ENCODE data around the gene RDH14.

RDH14 gene

DNA sequence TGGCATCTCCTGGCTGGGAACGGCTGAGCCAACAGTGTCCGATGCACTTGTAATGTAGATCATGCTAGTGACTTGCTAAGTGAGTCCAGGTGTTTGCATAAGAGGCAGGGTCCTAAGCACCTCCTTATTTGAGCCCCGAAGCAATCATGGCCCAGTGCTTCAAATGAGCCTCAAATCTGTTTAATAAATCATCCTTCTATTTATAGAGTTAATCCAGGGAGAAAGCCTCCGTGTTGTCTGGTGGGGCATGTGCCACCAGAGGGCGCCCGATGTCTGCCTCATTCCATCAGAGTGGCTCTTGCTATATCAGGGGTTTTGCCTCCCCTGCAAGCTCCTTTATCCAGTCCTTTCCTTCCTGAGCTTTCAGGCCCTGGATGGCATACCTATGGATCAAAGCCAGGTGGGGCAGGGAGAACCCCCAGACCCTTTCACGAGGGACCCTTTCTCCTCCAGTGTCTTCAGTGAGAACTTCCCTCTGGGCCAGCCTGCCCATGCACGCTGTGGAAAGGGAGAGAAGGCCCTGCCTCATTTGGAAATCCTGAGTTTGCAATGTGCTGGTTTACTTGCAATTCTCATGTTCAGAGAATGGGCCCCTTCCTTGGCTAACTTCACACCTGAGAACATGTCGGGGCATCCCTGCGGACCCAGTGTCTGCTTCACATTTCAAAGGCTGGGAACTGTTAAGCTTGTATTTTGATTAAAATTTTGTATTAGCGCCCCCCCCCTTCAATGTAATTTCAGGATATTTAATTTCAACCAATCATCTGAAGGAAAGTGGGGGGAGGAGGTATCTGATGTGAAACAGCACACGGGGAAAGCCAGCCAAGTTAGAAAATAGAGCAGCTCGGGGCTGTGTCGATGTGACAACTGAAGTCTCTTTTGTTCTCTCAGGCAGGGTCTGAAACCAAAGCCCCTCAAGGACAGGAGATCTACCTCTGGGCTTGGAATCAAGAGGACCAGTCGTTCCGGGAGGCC lies 39.7 kb downstream of the RDH14 start:
- DNase-seq (ENCODE audit: low spot score) = peak; percentile 94

DNA sequence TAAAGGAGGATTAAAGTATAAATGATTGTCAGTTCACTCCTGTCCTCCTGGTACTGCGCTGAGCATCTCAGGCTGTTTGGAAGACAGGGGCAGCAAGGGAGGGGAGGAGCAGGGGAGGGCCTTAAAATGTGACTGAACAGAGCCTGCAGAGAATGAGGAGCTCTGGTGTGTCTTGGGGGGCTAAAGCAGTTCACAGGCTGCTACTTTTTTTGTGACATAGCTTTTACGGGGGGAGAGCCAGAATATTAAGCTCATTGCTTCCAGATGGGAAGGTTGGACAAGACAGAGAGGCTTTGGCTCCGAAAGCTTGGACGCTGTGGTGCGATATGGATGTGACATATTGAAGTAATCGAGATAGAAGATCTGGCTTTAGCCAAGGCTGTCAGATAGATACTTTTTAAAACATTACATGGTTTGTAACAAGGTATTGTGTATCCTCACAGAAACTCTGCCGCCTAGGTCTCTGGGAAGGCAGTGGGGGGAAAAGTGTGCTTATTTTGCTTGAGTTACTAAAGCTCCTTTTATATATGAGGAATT lies 40.5 kb downstream of the RDH14 start:
- DNase-seq (ENCODE audit: low spot score) = peak; percentile 80

DNA sequence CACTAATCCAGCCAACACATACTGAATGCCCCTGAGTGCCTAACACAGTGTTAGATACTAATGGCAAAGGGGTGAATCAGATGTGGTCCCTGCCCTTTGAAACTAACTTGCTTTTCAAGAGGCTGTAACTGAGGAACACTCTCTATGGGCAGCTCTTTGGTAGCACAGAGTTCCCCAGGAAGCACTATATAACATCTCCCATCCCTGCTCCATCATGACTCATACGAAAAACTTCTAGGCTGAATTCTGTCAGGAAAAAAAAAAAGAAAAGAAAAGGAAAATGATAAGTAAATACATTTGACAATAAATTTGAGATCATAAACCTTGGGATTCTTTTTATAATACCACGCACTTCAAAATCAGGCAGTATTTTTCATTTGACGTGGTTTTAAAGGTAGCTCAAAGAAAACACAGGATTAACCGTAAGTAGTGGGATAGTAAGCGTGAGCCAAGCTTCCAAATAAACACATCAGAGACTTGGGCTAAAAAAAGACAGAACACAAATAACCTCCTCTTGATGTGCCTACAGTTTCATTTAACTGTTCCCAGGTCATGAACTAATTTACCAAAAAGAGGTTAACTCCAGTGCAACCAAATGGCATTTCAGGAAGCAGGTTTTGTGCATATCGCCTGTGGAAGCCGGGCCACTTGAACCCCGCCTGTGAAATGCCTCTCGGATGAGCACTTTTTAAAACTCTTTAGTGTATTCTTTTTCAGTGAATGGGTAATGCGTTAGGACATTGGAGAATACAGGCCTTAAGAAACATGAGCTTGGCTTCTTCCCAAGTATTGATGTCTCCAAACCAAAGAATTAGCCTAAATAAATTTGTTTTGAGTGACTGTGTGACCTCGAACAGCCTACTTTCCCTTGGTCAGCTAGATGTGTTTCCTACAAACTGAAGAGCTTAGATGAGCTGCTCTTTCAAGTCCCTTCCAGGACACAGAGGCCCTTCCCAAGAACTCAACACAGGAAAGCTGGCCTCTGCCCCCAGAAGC lies 42.0 kb downstream of the RDH14 start:
- no peak for DNase-seq (ENCODE audit: low spot score)

DNA sequence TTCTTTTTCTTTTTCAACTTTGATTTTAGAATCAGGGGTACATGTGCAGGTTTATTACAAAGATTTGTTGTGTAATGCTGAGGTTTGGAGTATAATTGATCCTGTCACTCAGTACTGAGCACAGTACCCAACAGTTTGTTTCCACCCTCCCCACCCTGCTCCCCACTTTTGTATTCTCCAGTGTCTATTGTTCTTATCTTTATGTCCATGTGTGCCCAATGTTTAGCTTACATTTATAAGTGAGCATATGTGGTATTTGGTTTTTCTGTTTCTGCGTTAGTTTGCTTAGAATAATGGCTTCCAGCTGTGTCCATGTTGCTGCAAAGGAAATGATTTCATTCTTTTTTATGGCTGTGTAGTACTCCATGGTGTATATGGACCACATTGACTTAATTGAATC lies 43.1 kb downstream of the RDH14 start:
- no peak for DNase-seq (ENCODE audit: low spot score)

- no peak for DNase-seq (ENCODE audit: low spot score)
Measured at GRCh38 chr2:18516112-18516511, 44.3 kb downstream of the RDH14 start.

DNA sequence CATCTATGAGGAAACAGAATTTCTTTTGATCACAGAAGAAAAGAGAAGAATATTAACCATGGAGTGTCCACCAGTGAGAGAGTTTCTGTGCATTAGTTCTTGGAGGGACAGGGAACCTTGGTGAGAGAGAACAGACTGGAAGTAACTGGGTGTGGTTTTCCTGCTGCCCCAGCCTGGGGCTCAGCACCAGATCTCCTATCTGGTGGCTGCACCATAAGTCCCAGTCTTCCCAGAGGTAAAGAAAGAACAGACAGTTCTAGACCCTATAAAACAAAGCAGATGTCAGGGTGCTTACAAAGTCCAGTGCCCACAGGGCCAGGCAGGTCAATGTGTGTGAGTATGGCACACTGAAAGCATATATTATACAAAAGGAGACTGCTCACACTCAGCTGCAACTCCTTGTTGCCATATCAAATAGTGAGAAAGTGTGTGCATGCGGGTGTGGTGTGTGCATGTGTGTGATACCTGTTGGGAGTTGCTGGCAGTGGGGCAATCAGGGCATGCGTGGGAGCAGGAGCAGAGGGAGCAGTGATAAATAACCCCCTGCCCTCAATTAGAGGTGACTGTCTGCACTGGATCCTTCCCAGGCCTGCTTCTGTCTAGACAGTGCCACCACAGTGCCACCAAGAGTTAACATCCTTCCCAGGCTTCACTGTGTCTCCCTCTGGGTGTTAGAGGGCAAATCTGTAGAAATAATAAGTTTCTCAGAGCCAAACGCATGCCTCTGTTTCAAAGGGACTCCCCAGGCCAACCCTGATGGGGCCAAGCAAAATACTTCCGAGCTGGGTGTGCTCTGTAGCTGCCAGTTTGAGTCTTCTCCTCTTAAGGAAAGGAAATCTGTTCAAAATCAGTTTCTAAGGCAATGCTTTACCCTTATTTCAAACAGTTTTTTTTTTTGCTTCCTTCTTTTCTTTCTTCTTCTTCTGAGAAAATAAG lies 45.7 kb downstream of the RDH14 start:
- DNase-seq (ENCODE audit: low spot score) = no peak

DNA sequence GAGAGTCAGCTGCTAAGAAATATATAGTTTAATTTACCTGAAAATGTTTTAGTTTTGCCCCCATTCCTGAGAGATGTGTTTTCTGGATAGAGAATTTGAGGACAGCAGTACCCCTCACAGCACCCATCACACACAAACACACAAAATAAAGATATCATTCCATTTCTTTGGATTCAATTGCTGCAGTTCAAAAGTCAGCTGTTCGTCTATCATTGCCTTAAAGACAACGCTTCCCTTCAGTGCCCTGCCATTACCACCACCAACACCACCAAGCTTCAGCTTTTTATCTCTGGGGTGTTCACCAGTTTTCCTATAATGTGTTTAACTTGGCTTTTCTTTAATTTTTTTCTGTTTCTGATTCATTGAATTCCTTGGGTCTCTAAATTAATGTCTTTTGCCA lies 49.7 kb downstream of the RDH14 start:
- no peak for DNase-seq (ENCODE audit: low spot score)

DNA sequence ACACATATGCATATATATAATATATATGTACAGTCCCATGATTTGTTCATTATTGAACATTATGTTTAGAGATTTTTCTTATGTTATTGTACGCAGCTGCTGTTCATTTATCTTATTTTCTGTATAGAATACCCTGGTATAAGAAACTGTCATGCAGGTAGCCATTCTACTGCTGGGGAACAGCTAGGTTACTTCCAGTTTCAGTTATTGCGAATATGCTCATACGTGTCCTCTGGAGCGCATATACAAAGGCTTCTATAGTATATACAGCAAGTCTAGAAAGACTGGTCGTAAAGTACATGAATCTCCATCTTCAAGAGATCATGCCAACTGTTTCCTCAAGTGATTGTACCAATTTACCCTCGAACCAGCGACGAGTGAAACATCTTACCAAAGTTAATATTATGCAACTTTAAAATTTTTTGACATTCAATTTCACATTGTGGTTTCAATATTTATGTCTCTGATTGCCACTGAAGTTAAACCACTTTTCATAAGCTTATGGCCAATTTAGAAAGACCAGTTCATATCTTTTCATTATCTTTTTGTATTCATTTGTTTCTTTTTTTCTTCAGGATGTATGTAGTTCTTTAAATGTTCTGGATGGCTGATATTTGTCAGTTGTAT lies 53.5 kb downstream of the RDH14 start:
- no peak for DNase-seq (ENCODE audit: low spot score)

- DNase-seq (ENCODE audit: low spot score) = no peak
Measured at GRCh38 chr2:18505703-18506341, 54.6 kb downstream of the RDH14 start.

All from left forelimb (tissue), 1 donor.